Choroid plexus epithelial cell (primary cell): Measurements from ENCODE around the gene RFC1.
A peak's percentile ranks its signal among the peaks of the same experiment; 100 is the strongest.

Experiments
- DNase-seq: peaks from one replicate; pipeline ENCODE4 v3.0.0-alpha.2; 2010; ENCODE audit warnings: low read depth
- H3K4me3 ChIP-seq: 2 replicates; pipeline ENCODE4 v1.5.1; 2011; ENCODE audit warnings: low read depth, mild to moderate bottlenecking, control low read depth, low read length, moderate library complexity
- TF ChIP-seq, protein P1 (sequence below): conservative IDR thresholded peaks from 2 replicates; pipeline ENCODE4 v1.5.1; 2011; ENCODE audit warnings: low read depth, mild to moderate bottlenecking, control low read depth, inconsistent platforms, low read length, moderate library complexity

Gene RFC1

GRCh38 chr4:39349326-39349725 is 16.8 kb downstream of the RFC1 start:
- DNase-seq: no peak
- TF ChIP-seq, protein P1, sequence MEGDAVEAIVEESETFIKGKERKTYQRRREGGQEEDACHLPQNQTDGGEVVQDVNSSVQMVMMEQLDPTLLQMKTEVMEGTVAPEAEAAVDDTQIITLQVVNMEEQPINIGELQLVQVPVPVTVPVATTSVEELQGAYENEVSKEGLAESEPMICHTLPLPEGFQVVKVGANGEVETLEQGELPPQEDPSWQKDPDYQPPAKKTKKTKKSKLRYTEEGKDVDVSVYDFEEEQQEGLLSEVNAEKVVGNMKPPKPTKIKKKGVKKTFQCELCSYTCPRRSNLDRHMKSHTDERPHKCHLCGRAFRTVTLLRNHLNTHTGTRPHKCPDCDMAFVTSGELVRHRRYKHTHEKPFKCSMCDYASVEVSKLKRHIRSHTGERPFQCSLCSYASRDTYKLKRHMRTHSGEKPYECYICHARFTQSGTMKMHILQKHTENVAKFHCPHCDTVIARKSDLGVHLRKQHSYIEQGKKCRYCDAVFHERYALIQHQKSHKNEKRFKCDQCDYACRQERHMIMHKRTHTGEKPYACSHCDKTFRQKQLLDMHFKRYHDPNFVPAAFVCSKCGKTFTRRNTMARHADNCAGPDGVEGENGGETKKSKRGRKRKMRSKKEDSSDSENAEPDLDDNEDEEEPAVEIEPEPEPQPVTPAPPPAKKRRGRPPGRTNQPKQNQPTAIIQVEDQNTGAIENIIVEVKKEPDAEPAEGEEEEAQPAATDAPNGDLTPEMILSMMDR: no peak
- H3K4me3 ChIP-seq: no peak overlapping the region

- peak; percentile 57 for DNase-seq
- no peak overlapping the region for H3K4me3 ChIP-seq
- TF ChIP-seq, protein P1: no peak
Observed at GRCh38 chr4:39348371-39349315, 17.5 kb downstream of the RFC1 start.

DNA sequence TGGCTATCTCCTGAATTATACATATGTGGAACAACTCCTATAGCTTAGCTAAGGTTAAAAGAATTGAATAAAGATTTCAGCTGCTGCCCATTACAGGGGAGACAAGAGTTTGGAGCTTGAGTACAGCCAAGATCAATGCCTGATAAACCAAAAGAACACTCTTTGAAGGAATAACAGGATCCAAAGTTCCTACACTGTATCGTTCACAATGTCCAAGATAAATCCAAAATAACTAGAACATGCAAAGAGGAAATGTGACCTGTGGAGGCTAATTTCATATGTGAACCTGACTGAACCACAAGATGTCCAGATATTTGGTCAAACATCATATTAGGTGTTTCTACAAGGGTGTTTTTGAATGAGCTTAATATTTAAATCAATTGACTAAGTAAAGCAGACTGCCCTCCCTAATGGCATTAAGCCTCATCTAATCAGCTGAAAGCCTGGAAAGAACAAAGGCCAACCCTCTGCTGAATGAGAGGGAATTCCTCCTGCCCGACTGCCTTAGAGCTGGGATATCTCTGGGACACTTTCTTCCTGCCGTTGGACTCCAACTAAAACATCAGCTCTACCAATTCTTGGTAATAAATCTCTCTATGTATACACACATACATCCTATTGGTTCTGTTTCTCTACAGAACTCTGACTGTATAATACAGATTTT is 19.2 kb downstream of the RFC1 start:
- TF ChIP-seq, protein P1: no peak
- H3K4me3 ChIP-seq: no peak overlapping the region
- DNase-seq: no peak

DNA sequence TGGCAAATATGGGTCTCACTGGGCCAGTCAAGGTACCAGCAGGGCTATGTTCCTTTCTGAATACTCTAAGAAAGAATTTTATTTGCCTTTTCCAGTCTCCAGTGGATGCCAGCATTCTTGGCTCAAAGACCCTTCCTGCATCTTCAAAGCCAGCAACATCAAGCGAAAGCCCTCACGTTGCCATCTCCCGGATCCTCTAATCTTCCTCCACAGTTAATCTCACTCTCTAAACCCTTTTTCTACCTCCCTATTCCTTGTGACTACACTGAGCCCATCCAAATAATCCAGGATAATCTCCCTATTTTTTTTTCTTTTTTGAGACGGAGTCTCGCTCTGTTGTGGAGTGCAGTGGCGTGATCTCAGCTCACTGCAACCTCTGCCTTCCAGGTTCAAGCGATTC is 23.4 kb downstream of the RFC1 start:
- DNase-seq: no peak
- TF ChIP-seq, protein P1: no peak
- H3K4me3 ChIP-seq: no peak overlapping the region

- TF ChIP-seq, protein P1: no peak
- H3K4me3 ChIP-seq: no peak overlapping the region
- DNase-seq: no peak
Observed at GRCh38 chr4:39341075-39341725, 25.0 kb downstream of the RFC1 start.

- TF ChIP-seq, protein P1: no peak
- no peak overlapping the region for H3K4me3 ChIP-seq
- DNase-seq: no peak
Observed at GRCh38 chr4:39339968-39340367, 26.2 kb downstream of the RFC1 start.
